Activated naive CD8-positive, alpha-beta T cell treated with anti-CD3 and anti-CD28 coated beads, Interleukin-2, amount 50 U/mL, for 24 hours (primary cell): ENCODE data around the gene SLC22A7.
"Not testable (repeated sequence)": the region's sequence is repeated elsewhere in the genome, so short reads cannot be mapped to it uniquely, and the experiment has no call there.

Source experiments
- ATAC-seq: fragments of 150-1000 bp; cut with Tn5 transposase; one replicate; pipeline ENCODE4 v1.10.0; 2021
- DNase-seq: peaks from one replicate; pipeline ENCODE4 v3.0.0; 2021
- H3K27ac Mint-ChIP-seq: one replicate; pipeline ENCODE4 v1.8.0; 2021; ENCODE audit warnings: mild to moderate bottlenecking, mixed read lengths
- H3K27me3 Mint-ChIP-seq: one replicate; pipeline ENCODE4 v1.8.0; 2021; ENCODE audit warnings: mixed read lengths
- H3K36me3 Mint-ChIP-seq: one replicate; pipeline ENCODE4 v1.8.0; 2021; ENCODE audit warnings: low read depth, mixed read lengths
- H3K4me1 Mint-ChIP-seq: one replicate; pipeline ENCODE4 v1.8.0; 2021; ENCODE audit warnings: mixed read lengths
- H3K4me3 Mint-ChIP-seq: one replicate; pipeline ENCODE4 v1.8.0; 2021; ENCODE audit warnings: mild to moderate bottlenecking, moderate library complexity, mixed read lengths
- H3K9me3 Mint-ChIP-seq: one replicate; pipeline ENCODE4 v1.8.0; 2021; ENCODE audit warnings: mixed read lengths

Gene SLC22A7

GRCh38 chr6:43296780-43297497 is 1.1 kb upstream of the SLC22A7 start:
- Mint-ChIP-seq H3K36me3 (no peaks in the 10 kb centered on the region), H3K4me1 (no peaks in the 10 kb centered on the region), H3K27ac (no peak overlapping the region), H3K4me3 (no peak overlapping the region), H3K9me3 (no peaks in the 10 kb centered on the region), H3K27me3 (peaks cover 2% of the 10 kb centered on the region)
- DNase-seq = no peak
- no peak for ATAC-seq

GRCh38 chr6:43298565-43299337 is 691 bp downstream of the SLC22A7 start:
- no peak overlapping the region for H3K27ac Mint-ChIP-seq
- H3K27me3 Mint-ChIP-seq = peaks cover 2% of the 10 kb centered on the region
- no peak for DNase-seq
- no peaks in the 10 kb centered on the region for H3K4me1 Mint-ChIP-seq
- H3K4me3 Mint-ChIP-seq = no peak overlapping the region
- H3K9me3 Mint-ChIP-seq = no peaks in the 10 kb centered on the region
- no peak for ATAC-seq
- no peaks in the 10 kb centered on the region for H3K36me3 Mint-ChIP-seq

GRCh38 chr6:43299338-43300293 is 1.6 kb downstream of the SLC22A7 start:
- no peak overlapping the region for H3K27ac Mint-ChIP-seq
- peaks cover 2% of the 10 kb centered on the region for H3K27me3 Mint-ChIP-seq
- no peaks in the 10 kb centered on the region for H3K4me1 Mint-ChIP-seq
- H3K36me3 Mint-ChIP-seq = no peaks in the 10 kb centered on the region
- no peak for ATAC-seq
- H3K9me3 Mint-ChIP-seq = no peaks in the 10 kb centered on the region
- DNase-seq = no peak
- no peak overlapping the region for H3K4me3 Mint-ChIP-seq

- H3K9me3 Mint-ChIP-seq = no peaks in the 10 kb centered on the region
- H3K4me3 Mint-ChIP-seq = no peak overlapping the region
- ATAC-seq (no peak), DNase-seq (no peak)
- no peaks in the 10 kb centered on the region for H3K36me3 Mint-ChIP-seq
- no peak overlapping the region for H3K27ac Mint-ChIP-seq
- no peaks in the 10 kb centered on the region for H3K4me1 Mint-ChIP-seq
- H3K27me3 Mint-ChIP-seq = peaks cover 2% of the 10 kb centered on the region
These were observed 3.2 kb downstream of the SLC22A7 start for GRCh38 chr6:43301081-43301870.

GRCh38 chr6:43302126-43302525 is 4.1 kb downstream of the SLC22A7 start:
- no peaks in the 10 kb centered on the region for H3K9me3 Mint-ChIP-seq
- H3K27ac Mint-ChIP-seq = no peak overlapping the region
- no peak overlapping the region for H3K4me3 Mint-ChIP-seq
- ATAC-seq (no peak), DNase-seq (no peak)
- peaks cover 2% of the 10 kb centered on the region for H3K27me3 Mint-ChIP-seq
- no peaks in the 10 kb centered on the region for H3K4me1 Mint-ChIP-seq
- no peaks in the 10 kb centered on the region for H3K36me3 Mint-ChIP-seq

GRCh38 chr6:43303006-43303405 is 4.9 kb downstream of the SLC22A7 start:
- not testable (repeated sequence) for ATAC-seq, H3K27me3 Mint-ChIP-seq, H3K4me3 Mint-ChIP-seq, H3K36me3 Mint-ChIP-seq, H3K4me1 Mint-ChIP-seq, H3K9me3 Mint-ChIP-seq, DNase-seq, H3K27ac Mint-ChIP-seq

- peaks cover 5% of the 10 kb centered on the region for H3K4me1 Mint-ChIP-seq
- H3K36me3 Mint-ChIP-seq = no peaks in the 10 kb centered on the region
- no peak overlapping the region for H3K27ac Mint-ChIP-seq
- DNase-seq = no peak
- peaks cover 2% of the 10 kb centered on the region for H3K27me3 Mint-ChIP-seq
- ATAC-seq = no peak
- H3K4me3 Mint-ChIP-seq = no peak overlapping the region
- H3K9me3 Mint-ChIP-seq = no peaks in the 10 kb centered on the region
These were observed 5.8 kb downstream of the SLC22A7 start for GRCh38 chr6:43303751-43304331.

GRCh38 chr6:43304361-43304760 is 6.3 kb downstream of the SLC22A7 start:
- ATAC-seq = no peak
- peaks cover 10% of the 10 kb centered on the region for H3K4me1 Mint-ChIP-seq
- no peaks in the 10 kb centered on the region for H3K36me3 Mint-ChIP-seq
- DNase-seq = no peak
- H3K27ac Mint-ChIP-seq = no peak overlapping the region
- no peaks in the 10 kb centered on the region for H3K9me3 Mint-ChIP-seq
- H3K4me3 Mint-ChIP-seq = no peak overlapping the region
- peaks cover 2% of the 10 kb centered on the region for H3K27me3 Mint-ChIP-seq

- no peak for ATAC-seq
- Mint-ChIP-seq H3K36me3 (no peaks in the 10 kb centered on the region), H3K27me3 (peaks cover 2% of the 10 kb centered on the region), H3K27ac (no peak overlapping the region), H3K4me1 (peaks cover 11% of the 10 kb centered on the region), H3K4me3 (no peak overlapping the region), H3K9me3 (no peaks in the 10 kb centered on the region)
- no peak for DNase-seq
These were observed 6.8 kb downstream of the SLC22A7 start for GRCh38 chr6:43304882-43305281.

GRCh38 chr6:43306086-43306485 is 8.0 kb downstream of the SLC22A7 start:
- Mint-ChIP-seq H3K4me1 (peaks cover 13% of the 10 kb centered on the region), H3K4me3 (no peak overlapping the region), H3K36me3 (no peaks in the 10 kb centered on the region), H3K27ac (no peak overlapping the region), H3K27me3 (no peaks in the 10 kb centered on the region), H3K9me3 (no peaks in the 10 kb centered on the region)
- no peak for ATAC-seq
- DNase-seq = no peak

GRCh38 chr6:43307451-43308100 is 9.5 kb downstream of the SLC22A7 start:
- H3K36me3 Mint-ChIP-seq = no peaks in the 10 kb centered on the region
- ATAC-seq (no peak), DNase-seq (no peak)
- H3K27ac Mint-ChIP-seq = no peak overlapping the region
- peaks cover 13% of the 10 kb centered on the region for H3K4me1 Mint-ChIP-seq
- H3K27me3 Mint-ChIP-seq = no peaks in the 10 kb centered on the region
- H3K9me3 Mint-ChIP-seq = no peaks in the 10 kb centered on the region
- no peak overlapping the region for H3K4me3 Mint-ChIP-seq

- Mint-ChIP-seq H3K4me1 (peaks cover 13% of the 10 kb centered on the region), H3K36me3 (no peaks in the 10 kb centered on the region), H3K4me3 (peak within 1 kb of the TSS; percentile 78), H3K27me3 (no peaks in the 10 kb centered on the region), H3K27ac (no peak within 1 kb of the TSS), H3K9me3 (no peaks in the 10 kb centered on the region)
- ATAC-seq (peak; percentile 79), DNase-seq (peak; percentile 60)
These were observed 10.3 kb downstream of the SLC22A7 start, which contains the start of gene CRIP3 for GRCh38 chr6:43308101-43308989. Gene CRIP3, minus strand, starts transcription at chr6:43308826. Its CDS starts 34 bp downstream, at chr6:43308792.
